AG04449 (cell line): ENCODE measurements around the gene PPARD.

Experiments
- CTCF ChIA-PET: fragments of 350-600 bp; formaldehyde crosslinking; extraction: SDS; loops from one replicate; lab custom pipeline; 2021; ENCODE audit warnings: antibody characterized with exemption; lab: Yijun Ruan, JAX
- POLR2A ChIA-PET: fragments of 400-600, 350-600 bp; formaldehyde crosslinking; extraction: SDS; loops from one replicate; lab custom pipeline; 2020; ENCODE audit warnings: antibody characterized with exemption, inconsistent platforms; lab: Yijun Ruan, JAX
- DNase-seq: peaks from one replicate; pipeline ENCODE4 v3.0.0-alpha.2; 2010; ENCODE audit warnings: low read depth, low spot score
- H3K4me3 ChIP-seq: 2 replicates; pipeline ENCODE4 v1.5.1; 2011; ENCODE audit warnings: low read depth, mild to moderate bottlenecking, control low read depth, low read length
- TF ChIP-seq, protein P1 (sequence below): IDR thresholded peaks from one replicate; pipeline ENCODE4 v1.5.1; 2011; ENCODE audit warnings: mild to moderate bottlenecking, moderate library complexity, low read length, control low read depth, inconsistent platforms; ENCODE audit not compliant: insufficient read depth; ENCODE audit errors: missing control alignments

The PPARD gene

DNA sequence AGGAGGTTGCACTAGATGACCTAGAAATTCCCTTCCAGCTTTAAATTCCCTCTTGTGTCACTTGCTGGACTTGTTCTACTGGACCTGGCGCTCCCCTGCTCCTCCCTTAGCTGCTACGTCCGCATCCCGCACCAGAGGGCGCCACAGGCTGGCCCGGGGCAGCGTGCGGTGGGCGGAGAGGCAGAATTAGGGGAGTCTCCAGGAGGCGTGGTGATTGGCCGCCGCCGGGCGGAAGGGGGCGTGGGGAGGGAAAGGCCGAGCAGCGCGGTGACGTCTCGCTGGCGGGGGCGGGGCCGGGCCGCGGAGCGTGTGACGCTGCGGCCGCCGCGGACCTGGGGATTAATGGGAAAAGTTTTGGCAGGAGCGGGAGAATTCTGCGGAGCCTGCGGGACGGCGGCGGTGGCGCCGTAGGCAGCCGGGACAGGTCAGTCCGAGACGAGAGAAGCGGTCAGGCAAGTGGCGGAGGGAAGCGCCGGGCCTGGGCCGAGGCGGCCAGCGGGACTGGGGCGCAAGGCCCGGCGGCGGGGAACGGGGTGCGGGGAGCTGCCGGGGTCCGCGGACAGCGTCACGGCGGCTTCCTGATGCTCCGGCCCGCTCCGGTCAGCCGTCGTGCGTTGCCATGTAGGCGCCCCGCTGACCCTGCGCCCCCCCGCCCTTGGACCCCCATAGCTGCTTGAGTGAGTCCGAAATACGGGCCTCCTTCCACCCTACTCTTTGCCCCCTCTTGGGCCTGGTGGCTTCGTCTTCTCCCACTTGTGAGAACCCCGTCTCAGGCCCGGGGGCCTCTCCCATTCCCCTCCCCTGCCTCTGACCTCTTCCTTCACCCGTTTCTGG, at the start of gene PPARD:
Gene PPARD, plus strand, starts transcription at position 301 of the 834 bp plus-strand sequence. CDS start 68,530 bp downstream, outside the sequence.
- ChIA-PET POLR2A (interaction anchor here (0.7 to 1.8 kb wide), 5 partner anchors 24 to 126 kb away, joined by 4 to 7 read pairs (median 6); partner anchors contain the start of gene RPL10A), CTCF (interaction anchor here (0.6 to 10.1 kb wide), 35 partner anchors 10 to 834 kb away, joined by 3 to 430 read pairs (median 6); partner anchors contain the start of genes FANCE and RPL10A)
- TF ChIP-seq, protein P1, sequence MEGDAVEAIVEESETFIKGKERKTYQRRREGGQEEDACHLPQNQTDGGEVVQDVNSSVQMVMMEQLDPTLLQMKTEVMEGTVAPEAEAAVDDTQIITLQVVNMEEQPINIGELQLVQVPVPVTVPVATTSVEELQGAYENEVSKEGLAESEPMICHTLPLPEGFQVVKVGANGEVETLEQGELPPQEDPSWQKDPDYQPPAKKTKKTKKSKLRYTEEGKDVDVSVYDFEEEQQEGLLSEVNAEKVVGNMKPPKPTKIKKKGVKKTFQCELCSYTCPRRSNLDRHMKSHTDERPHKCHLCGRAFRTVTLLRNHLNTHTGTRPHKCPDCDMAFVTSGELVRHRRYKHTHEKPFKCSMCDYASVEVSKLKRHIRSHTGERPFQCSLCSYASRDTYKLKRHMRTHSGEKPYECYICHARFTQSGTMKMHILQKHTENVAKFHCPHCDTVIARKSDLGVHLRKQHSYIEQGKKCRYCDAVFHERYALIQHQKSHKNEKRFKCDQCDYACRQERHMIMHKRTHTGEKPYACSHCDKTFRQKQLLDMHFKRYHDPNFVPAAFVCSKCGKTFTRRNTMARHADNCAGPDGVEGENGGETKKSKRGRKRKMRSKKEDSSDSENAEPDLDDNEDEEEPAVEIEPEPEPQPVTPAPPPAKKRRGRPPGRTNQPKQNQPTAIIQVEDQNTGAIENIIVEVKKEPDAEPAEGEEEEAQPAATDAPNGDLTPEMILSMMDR: peak; percentile 100
- DNase-seq: peak; percentile 38
- peak within 1 kb of the TSS; percentile 84 for H3K4me3 ChIP-seq

DNA sequence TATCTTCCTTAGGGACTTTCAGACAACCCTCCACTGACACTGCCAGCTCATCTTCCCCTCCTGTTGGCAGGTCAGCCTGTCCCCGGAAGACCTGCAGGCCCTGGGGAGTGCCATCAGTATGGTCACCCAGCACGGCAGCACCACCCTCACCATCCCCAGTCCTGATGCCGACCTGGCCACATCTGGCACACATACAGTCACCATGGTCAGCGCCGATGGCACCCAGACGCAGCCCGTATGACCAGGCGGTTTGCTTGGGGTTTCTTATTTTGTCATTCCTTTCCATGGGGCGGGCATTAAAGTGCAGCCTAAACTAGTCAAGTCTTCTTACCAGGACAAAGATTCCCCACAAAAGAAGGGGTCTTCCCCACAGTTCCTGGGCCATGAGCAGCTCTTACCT, 48.7 kb upstream of the PPARD start:
- DNase-seq: no peak
- TF ChIP-seq, protein P1: no peak
- POLR2A ChIA-PET: no interaction called here
- CTCF ChIA-PET: interaction anchor here (0.6 to 5.3 kb wide), 20 partner anchors 9 to 444 kb away, joined by 3 to 59 read pairs (median 4); partner anchors contain the start of genes PPARD and RPL10A
- no peak overlapping the region for H3K4me3 ChIP-seq

DNA sequence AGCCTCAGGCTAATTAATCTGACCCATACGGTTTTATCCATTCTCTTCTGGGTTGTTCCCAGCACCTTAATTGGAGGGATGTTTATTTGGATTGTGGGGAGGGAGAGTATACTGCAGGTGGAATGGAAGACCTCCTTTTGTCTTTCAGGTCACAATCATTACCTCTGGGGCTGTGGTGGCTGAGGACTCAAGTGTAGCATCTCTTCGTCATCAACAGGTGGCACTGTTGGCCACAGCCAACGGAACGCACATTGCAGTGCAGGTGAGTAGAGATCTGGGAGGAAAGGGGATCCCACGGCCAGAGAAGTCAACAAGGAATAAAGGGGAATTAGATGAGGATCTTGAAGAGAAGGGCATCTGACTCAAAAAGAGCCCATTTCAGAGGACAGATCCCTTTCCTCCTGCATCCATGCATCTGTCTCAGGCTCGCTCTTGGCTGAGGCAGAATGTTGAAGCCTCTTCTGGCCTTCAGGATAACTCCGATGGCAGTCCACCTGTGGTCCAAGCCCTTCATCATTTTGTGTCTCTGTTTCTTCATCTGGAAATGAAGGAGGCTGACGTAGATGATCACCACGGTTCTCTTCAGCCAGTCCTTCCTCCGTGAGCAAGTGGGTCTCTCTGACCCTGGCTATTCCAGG, 47.9 kb upstream of the PPARD start:
- ChIA-PET CTCF (interaction anchor here (0.6 to 5.6 kb wide), 20 partner anchors 9 to 443 kb away, joined by 3 to 93 read pairs (median 4); partner anchors contain the start of genes PPARD and RPL10A), POLR2A (no interaction called here)
- DNase-seq: no peak
- TF ChIP-seq, protein P1: peak; percentile 59
- H3K4me3 ChIP-seq: no peak overlapping the region

DNA sequence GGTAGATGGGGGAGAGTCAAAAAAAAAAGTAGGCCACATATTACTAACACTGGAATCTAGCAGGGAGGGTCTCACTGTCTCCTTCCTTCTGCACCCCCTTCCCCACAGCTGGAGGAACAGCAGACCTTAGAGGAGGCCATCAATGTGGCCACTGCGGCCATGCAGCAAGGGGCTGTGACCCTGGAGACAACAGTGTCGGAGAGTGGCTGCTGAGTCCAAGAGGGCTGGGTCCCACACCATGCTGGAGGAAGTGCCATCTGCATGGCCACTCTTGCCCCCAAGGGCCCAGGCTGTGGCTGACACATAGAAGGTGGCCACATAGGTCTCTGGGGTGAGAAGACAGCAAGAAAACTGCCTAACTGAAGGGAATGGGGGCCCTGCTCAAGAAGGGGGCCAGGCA, 47.3 kb upstream of the PPARD start:
- TF ChIP-seq, protein P1: no peak
- ChIA-PET CTCF (interaction anchor here (1.0 to 7.2 kb wide), 10 partner anchors 9 to 172 kb away, joined by 3 to 93 read pairs (median 14); partner anchors contain the start of genes FANCE, PPARD and RPL10A), POLR2A (no interaction called here)
- DNase-seq: no peak
- H3K4me3 ChIP-seq: no peak overlapping the region

DNA sequence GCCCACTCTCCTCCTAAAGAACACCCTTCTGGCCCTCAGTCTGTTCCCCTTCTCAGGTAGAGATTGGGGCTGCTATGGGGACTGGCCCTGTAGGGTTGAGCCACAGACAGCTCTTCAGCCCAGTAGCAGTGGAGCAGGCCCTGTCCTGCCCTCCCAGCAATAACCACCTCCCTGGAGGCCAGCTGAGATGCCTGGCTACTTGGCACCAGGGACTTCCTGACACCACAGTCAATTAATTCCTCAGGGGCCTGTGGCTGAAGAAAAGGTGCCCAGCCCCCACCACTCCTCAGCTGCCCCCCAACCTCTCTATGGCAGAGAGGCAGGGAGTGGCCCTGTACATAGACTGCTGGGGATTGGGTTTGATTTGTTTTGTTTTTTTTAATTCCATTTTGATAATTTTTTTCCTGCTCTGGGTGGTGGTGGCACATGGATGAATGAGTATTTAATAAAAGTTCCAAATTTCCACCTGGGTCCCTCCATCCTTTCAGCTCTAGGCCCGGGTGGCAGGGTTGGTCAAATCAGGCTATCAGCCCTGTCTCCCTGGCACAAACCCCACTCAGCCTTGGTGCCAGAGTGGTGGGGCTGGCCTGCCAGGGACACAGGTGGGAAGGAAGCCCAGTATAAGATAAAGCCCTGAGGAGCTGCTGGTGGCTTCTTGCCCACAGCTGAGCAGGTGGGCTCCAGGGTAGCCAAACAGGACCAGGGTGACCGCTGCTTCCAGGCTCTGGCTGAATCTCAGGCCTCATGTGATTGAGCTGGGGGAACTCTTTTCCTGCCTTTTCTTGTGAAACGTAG, 46.6 kb upstream of the PPARD start:
- H3K4me3 ChIP-seq: no peak overlapping the region
- POLR2A ChIA-PET: interaction anchor here (0.5 kb wide), 1 partner anchor 25 kb away, joined by 3 read pairs; no protein-coding TSS in a partner anchor
- DNase-seq: no peak
- TF ChIP-seq, protein P1: no peak
- CTCF ChIA-PET: interaction anchor here (0.7 to 7.2 kb wide), 14 partner anchors 8 to 171 kb away, joined by 3 to 93 read pairs (median 14); partner anchors contain the start of genes FANCE, PPARD and RPL10A
